Spleen (tissue), 7 donors: ENCODE measurements around the gene LRPPRC.

Experiments used
- POLR2A ChIP-seq, 3 donors: fragments of 450-650 bp; IDR thresholded peaks; one replicate each; pipeline ENCODE4 v1.5.1; 2017; ENCODE audit warnings: antibody characterized with exemption in 3 of 3, mild to moderate bottlenecking in 1 of 3
- POLR2AphosphoS5 ChIP-seq, 3 donors: sonication (generic); formaldehyde crosslinking; IDR thresholded peaks; one replicate each; pipeline ENCODE4 v1.5.1; 2017; ENCODE audit warnings: antibody characterized with exemption in 3 of 3
- TF ChIP-seq, protein P1 (sequence below), 11 experiments: fragments of 200-600 bp in 7 of 11; fragments of 450-650 bp in 4 of 11; sonication (generic) in 4 of 11; IDR thresholded peaks in 8 of 11; conservative IDR thresholded peaks in 3 of 11; 1 replicate in 7 of 11; 2 replicates in 4 of 11; pipeline versions ENCODE4 v1.4.0 to v1.8.0; 2016 to 2021; ENCODE audit warnings: antibody characterized with exemption in 11 of 11, inconsistent platforms in 4 of 11, mild to moderate bottlenecking in 1 of 11
- donor health status: DM: no; HTN: no; CAD: no; lungs with moderate emphysema.
- donor health status: DM: no; HTN: no; CAD: no.
- donor health status: DM: no; HTN: no; CAD: no.

DNA sequence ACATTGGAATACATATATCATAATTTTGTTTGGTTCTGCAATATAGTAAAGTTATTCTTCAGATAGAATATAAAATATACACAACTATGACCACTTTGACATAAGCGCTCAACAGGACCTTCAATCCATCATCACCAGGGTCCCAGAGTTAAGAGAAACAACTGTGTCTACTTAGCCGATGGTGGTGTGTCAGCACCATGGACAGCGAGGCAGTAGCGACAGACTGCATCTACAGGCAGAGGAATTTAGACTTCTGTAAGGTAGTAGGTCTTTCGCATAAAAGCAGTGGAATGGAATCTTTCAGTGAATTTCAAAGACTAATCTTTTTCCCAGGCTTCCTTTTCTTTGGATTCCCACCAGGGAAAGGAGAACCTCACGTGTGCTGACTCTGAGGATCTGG, 20.5 kb upstream of the LRPPRC start:
- TF ChIP-seq POLR2AphosphoS5 (IDR thresholded peaks at IDR 0.05) (no peak), POLR2A (IDR thresholded peaks at IDR 0.05) (no peak)
- TF ChIP-seq, protein P1, sequence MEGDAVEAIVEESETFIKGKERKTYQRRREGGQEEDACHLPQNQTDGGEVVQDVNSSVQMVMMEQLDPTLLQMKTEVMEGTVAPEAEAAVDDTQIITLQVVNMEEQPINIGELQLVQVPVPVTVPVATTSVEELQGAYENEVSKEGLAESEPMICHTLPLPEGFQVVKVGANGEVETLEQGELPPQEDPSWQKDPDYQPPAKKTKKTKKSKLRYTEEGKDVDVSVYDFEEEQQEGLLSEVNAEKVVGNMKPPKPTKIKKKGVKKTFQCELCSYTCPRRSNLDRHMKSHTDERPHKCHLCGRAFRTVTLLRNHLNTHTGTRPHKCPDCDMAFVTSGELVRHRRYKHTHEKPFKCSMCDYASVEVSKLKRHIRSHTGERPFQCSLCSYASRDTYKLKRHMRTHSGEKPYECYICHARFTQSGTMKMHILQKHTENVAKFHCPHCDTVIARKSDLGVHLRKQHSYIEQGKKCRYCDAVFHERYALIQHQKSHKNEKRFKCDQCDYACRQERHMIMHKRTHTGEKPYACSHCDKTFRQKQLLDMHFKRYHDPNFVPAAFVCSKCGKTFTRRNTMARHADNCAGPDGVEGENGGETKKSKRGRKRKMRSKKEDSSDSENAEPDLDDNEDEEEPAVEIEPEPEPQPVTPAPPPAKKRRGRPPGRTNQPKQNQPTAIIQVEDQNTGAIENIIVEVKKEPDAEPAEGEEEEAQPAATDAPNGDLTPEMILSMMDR (IDR thresholded peaks at IDR 0.05 in 8 of 11, conservative IDR thresholded peaks at IDR 0.05 in 3 of 11) = no peak
